ENCODE data around the gene SMAD3. TPM values are rescaled to one million over a fixed set of nuclear protein-coding genes. Genes with fewer than 3 reads are reported as not detected.
"Not testable (repeated sequence)": the region's sequence is repeated elsewhere in the genome, so short reads cannot be mapped to it uniquely, and the experiment has no call there.

Gene SMAD3
- total RNA-seq, 2 donors from 2014 or later, result 19.7 to 52.4 TPM

DNA sequence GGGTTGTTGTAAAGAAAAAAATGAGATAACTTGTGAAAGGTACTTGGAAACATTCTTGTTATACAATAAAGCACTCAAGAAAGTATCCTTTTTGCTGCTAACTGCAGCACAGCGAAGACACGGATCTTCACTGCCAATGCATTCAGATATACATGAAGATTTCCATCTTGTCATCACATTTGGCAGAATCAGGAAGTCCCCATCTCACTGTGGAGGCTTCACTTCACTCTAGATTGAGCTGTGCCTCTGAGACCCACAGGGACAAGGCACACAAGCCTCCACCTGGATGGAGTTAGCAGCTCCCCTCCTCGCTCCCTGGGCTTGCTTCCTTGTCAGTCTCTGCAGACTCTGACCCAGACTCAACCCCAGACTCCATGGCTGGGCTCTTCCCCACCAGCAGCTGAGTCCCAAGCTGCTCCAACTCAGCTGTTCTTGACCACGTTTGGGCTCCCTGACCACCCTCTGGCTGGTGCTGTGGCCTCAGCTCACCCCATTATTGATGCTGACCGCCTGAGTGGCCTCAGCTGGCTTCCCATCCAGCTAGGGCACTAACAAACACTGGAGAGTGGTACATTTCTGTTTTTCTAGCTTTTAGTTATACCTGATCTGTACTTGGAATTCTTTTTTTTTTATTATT, 45.4 kb upstream of the SMAD3 start:
- 65 to 70% methylated on average over 5 of the region's 5 CpGs for WGBS, 2 donors
- no peak for ATAC-seq

GRCh38 chr15:67020668-67021067, 44.7 kb upstream of the SMAD3 start:
- H3K4me3 ChIP-seq; DNase-seq; ATAC-seq; H3K9me3 ChIP-seq; intact Hi-C loops (cut with DNase I); H3K27me3 ChIP-seq; H3K27ac ChIP-seq; H3K36me3 ChIP-seq (replicated peaks in 1 of 2; ENCODE audit: insufficient read depth in 1 of 2, low read depth in 2 of 2): not testable (repeated sequence)
- WGBS, 2 donors, result 90 to 100% methylated on average over 1 to 2 of the region's 2 CpGs
- H3K4me1 ChIP-seq, result peaks cover 27% of the 10 kb centered on the region

More for the DNA sequence above, 45.4 kb upstream of the SMAD3 start:
- Histone ChIP-seq H3K4me1 (peaks cover 20% of the 10 kb centered on the region), H3K27me3 (no peaks in the 10 kb centered on the region), H3K36me3 (replicated peaks in 1 of 2; ENCODE audit: insufficient read depth in 1 of 2, low read depth in 2 of 2) (no peaks in the 10 kb centered on the region), H3K27ac (no peak overlapping the region), H3K4me3 (no peak overlapping the region), H3K9me3 (no peaks in the 10 kb centered on the region)
- TF ChIP-seq POLR2A (IDR thresholded peaks at IDR 0.05) (no peak), CTCF (IDR thresholded peaks at IDR 0.05) (no peak)
- intact Hi-C loops (cut with DNase I), result no loop called here
- no peak for DNase-seq

GRCh38 chr15:67021455-67021854, 43.9 kb upstream of the SMAD3 start:
- Histone ChIP-seq H3K27ac (no peak overlapping the region), H3K36me3 (replicated peaks in 1 of 2; ENCODE audit: insufficient read depth in 1 of 2, low read depth in 2 of 2) (no peaks in the 10 kb centered on the region), H3K9me3 (no peaks in the 10 kb centered on the region), H3K4me3 (no peak overlapping the region), H3K27me3 (no peaks in the 10 kb centered on the region), H3K4me1 (peaks cover 34% of the 10 kb centered on the region)
- no peak for TF ChIP-seq CTCF (IDR thresholded peaks at IDR 0.05)
- no peak for TF ChIP-seq POLR2A (IDR thresholded peaks at IDR 0.05)
- intact Hi-C loops (cut with DNase I), result no loop called here
- no peak for ATAC-seq
- no peak for DNase-seq

GRCh38 chr15:67022587-67023105, 42.8 kb upstream of the SMAD3 start:
- no peak for DNase-seq
- Histone ChIP-seq H3K4me3 (no peak overlapping the region), H3K4me1 (peaks cover 38% of the 10 kb centered on the region), H3K36me3 (replicated peaks in 1 of 2; ENCODE audit: insufficient read depth in 1 of 2, low read depth in 2 of 2) (no peaks in the 10 kb centered on the region), H3K27ac (no peak overlapping the region), H3K27me3 (no peaks in the 10 kb centered on the region), H3K9me3 (no peaks in the 10 kb centered on the region)
- ATAC-seq, result no peak
- intact Hi-C loops (cut with DNase I), result no loop called here
- TF ChIP-seq POLR2A (IDR thresholded peaks at IDR 0.05) (no peak), CTCF (IDR thresholded peaks at IDR 0.05) (no peak)

GRCh38 chr15:67023517-67024313, 41.7 kb upstream of the SMAD3 start:
- ATAC-seq, result peak; percentile 49

More at GRCh38 chr15:67023517-67024313, 41.7 kb upstream of the SMAD3 start:
- H3K4me1 ChIP-seq, result peaks cover 38% of the 10 kb centered on the region
- TF ChIP-seq POLR2A (IDR thresholded peaks at IDR 0.05) (no peak), CTCF (IDR thresholded peaks at IDR 0.05) (no peak)
- no peaks in the 10 kb centered on the region for H3K36me3 ChIP-seq (replicated peaks in 1 of 2; ENCODE audit: insufficient read depth in 1 of 2, low read depth in 2 of 2)
- no peaks in the 10 kb centered on the region for H3K27me3 ChIP-seq
- H3K27ac ChIP-seq, result peak overlapping the region; percentile 76 to 90 (median 86)
- no peak overlapping the region for H3K4me3 ChIP-seq
- peak; percentile 44 to 68 (median 65) for DNase-seq
- intact Hi-C loops (cut with DNase I), result no loop called here
- H3K9me3 ChIP-seq, result no peaks in the 10 kb centered on the region
- 43 to 62% methylated on average over 4 to 7 of the region's 7 CpGs for WGBS, 2 donors

Measured in body of pancreas (tissue), 4 donors.